HG02610 (cell line): Measurements from ENCODE around the gene PGBD1.

Experiments
- ATAC-seq: cut with Tn5 transposase; IDR thresholded peaks from one replicate; pipeline ENCODE4 v1.9.1; 2021; ENCODE audit warnings: mild to moderate bottlenecking, moderate library complexity; ENCODE audit not compliant: unreplicated experiment

The PGBD1 gene

GRCh38 chr6:28333599-28334018 lies 52.2 kb downstream of the PGBD1 start:
- ATAC-seq = no peak

GRCh38 chr6:28334286-28335039 lies 53.1 kb downstream of the PGBD1 start:
- ATAC-seq = no peak

- ATAC-seq = no peak
These were observed 53.7 kb downstream of the PGBD1 start for GRCh38 chr6:28335040-28335563.

- ATAC-seq = peak; percentile 91
These were observed 54.4 kb downstream of the PGBD1 start, which contains the start of gene ZSCAN31 for GRCh38 chr6:28335564-28336283. ZSCAN31 (minus strand) TSS chr6:28336148; CDS start chr6:28329683, 6,465 bp downstream.

- ATAC-seq = no peak
These were observed 55.1 kb downstream of the PGBD1 start for GRCh38 chr6:28336284-28337120.

GRCh38 chr6:28337121-28337520 lies 55.7 kb downstream of the PGBD1 start:
- ATAC-seq = no peak

GRCh38 chr6:28340310-28341095 lies 59.1 kb downstream of the PGBD1 start:
- no peak for ATAC-seq

- ATAC-seq = no peak
These were observed 62.7 kb downstream of the PGBD1 start for GRCh38 chr6:28343898-28344677.

GRCh38 chr6:28345201-28345600 lies 63.8 kb downstream of the PGBD1 start:
- ATAC-seq = no peak

GRCh38 chr6:28347119-28347518 lies 65.7 kb downstream of the PGBD1 start:
- no peak for ATAC-seq

- peak; percentile 20 for ATAC-seq
These were observed 68.0 kb downstream of the PGBD1 start for GRCh38 chr6:28349344-28349891.

GRCh38 chr6:28349892-28350737 lies 68.7 kb downstream of the PGBD1 start, which contains the start of gene ZKSCAN3:
ZKSCAN3 (plus strand) TSS chr6:28349947; CDS start chr6:28359587, 9,640 bp downstream.
- ATAC-seq = peak; percentile 98

- no peak for ATAC-seq
These were observed 69.7 kb downstream of the PGBD1 start for GRCh38 chr6:28351087-28351486.

GRCh38 chr6:28351493-28351925 lies 70.1 kb downstream of the PGBD1 start:
- no peak for ATAC-seq
